Natural killer cell (primary cell): ENCODE results near the gene SEPTIN8. TPM values are rescaled to one million over a fixed set of nuclear protein-coding genes. Genes with fewer than 3 reads are reported as not detected.

Experiments
- ATAC-seq, 3 donors: fragments of 150-1000 bp in 2 of 3; fragments of 200-7000 bp in 1 of 3; cut with Tn5 transposase; 1 replicate in 1 of 3; 2 replicates in 2 of 3; pipeline ENCODE4 v1.10.0; 2021; ENCODE audit warnings: mild to moderate bottlenecking in 2 of 3, moderate library complexity in 2 of 3
- DNase-seq, 2 donors: peaks; one replicate each; pipeline versions ENCODE4 v3.0.0 to v3.0.0-alpha.2; 2013 to 2021; ENCODE audit warnings: mixed read lengths in 1 of 2
- H3K27ac ChIP-seq: one replicate; pipeline ENCODE4 v1.5.1; 2013; ENCODE audit warnings: mild to moderate bottlenecking, low read length
- H3K27me3 ChIP-seq: one replicate; pipeline ENCODE4 v1.6.1; 2013; ENCODE audit warnings: low read length; ENCODE audit not compliant: control insufficient read depth, insufficient read depth
- H3K36me3 ChIP-seq: one replicate; pipeline ENCODE4 v1.6.1; 2013; ENCODE audit warnings: low read length; ENCODE audit not compliant: control insufficient read depth, insufficient read depth
- H3K4me1 ChIP-seq: one replicate; pipeline ENCODE4 v1.6.1; 2013; ENCODE audit warnings: low read length; ENCODE audit not compliant: control insufficient read depth, insufficient read depth
- H3K4me3 ChIP-seq: one replicate; pipeline ENCODE4 v1.5.1; 2013; ENCODE audit warnings: low read length
- H3K9me3 ChIP-seq: one replicate; pipeline ENCODE4 v1.6.1; 2013; ENCODE audit warnings: low read length; ENCODE audit not compliant: control insufficient read depth, insufficient read depth
- H3K27ac Mint-ChIP-seq, 2 donors: one replicate each; pipeline ENCODE4 v1.8.0; 2022; ENCODE audit warnings: mild to moderate bottlenecking in 2 of 2, mixed read lengths in 2 of 2, moderate library complexity in 1 of 2
- H3K27me3 Mint-ChIP-seq, 2 donors: one replicate each; pipeline ENCODE4 v1.8.0; 2022; ENCODE audit warnings: low read depth in 2 of 2, mixed read lengths in 2 of 2
- H3K36me3 Mint-ChIP-seq: one replicate; pipeline ENCODE4 v1.8.0; 2022; ENCODE audit warnings: mixed read lengths
- H3K4me1 Mint-ChIP-seq, 2 donors: one replicate each; pipeline ENCODE4 v1.8.0; 2022; ENCODE audit warnings: mixed read lengths in 2 of 2
- H3K4me3 Mint-ChIP-seq: one replicate; pipeline ENCODE4 v1.8.0; 2022; ENCODE audit warnings: mild to moderate bottlenecking, moderate library complexity, mixed read lengths
- H3K9me3 Mint-ChIP-seq, 2 donors: one replicate each; pipeline ENCODE4 v1.8.0; 2022; ENCODE audit warnings: mixed read lengths in 2 of 2
- WGBS: methylation state at CpG from one replicate; pipeline ENCODE4 v1.1.7; 2013; ENCODE audit warnings: missing lambda C conversion rate; ENCODE audit not compliant: insufficient coverage; 5-methylcytosine and 5-hydroxymethylcytosine counted together
- intact Hi-C: fragments of 100-400 bp; cut with micrococcal nuclease; formaldehyde crosslinking; loops from one replicate; pipeline ENCODE4 v1.14.2; 2022
- total RNA-seq, 4 donors: library from RNA; stranded (reverse); fragments of 120-200 nt in 1 of 4; gene quantifications; one replicate each; pipeline versions ENCODE4 v1.2.3 to v1.2.4, GENCODE V29; 2013 to 2022
- TF ChIP-seq, protein P1 (sequence below): fragments of 200-600 bp; IDR thresholded peaks from one replicate; pipeline ENCODE4 v1.8.0; 2022; ENCODE audit warnings: antibody characterized with exemption

SEPTIN8 gene
- total RNA-seq, 3 donors from 2014 or later (not counting 1 experiment from before 2014, with no cell fraction given): 5.2 to 17.0 (median 9.4) TPM

DNA sequence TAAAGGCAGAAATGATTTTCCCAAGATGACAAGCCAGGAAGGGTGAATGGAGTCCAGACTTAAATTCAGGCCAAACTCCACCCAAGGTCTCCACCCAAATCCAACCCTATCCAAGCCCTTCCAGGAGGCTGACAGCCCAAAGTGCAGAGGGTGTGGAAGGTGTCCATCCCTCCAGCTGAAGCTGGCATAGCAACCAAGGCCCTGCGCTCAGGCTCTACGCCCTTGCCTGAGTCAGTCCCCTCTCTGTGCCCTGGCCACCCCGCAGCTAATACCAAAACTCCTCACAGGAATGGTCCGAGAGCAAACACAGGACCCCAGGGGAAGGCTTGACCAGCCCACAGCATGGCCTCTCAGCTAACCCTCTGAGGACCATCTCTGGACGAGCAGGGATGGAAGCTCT is 2.1 kb downstream of the SEPTIN8 start:
- peaks cover 7 to 8% of the 10 kb centered on the region in 2 donors for H3K4me1 Mint-ChIP-seq
- Histone ChIP-seq H3K4me3 (no peak overlapping the region), H3K27me3 (peaks cover 26% of the 10 kb centered on the region), H3K36me3 (no peaks in the 10 kb centered on the region), H3K27ac (no peak overlapping the region), H3K4me1 (peaks cover 18% of the 10 kb centered on the region), H3K9me3 (no peaks in the 10 kb centered on the region)
- H3K36me3 Mint-ChIP-seq: no peaks in the 10 kb centered on the region
- DNase-seq: no peak
- peaks cover 21 to 22% of the 10 kb centered on the region in 2 donors for H3K27me3 Mint-ChIP-seq
- H3K27ac Mint-ChIP-seq: no peak overlapping the region
- TF ChIP-seq, protein P1, sequence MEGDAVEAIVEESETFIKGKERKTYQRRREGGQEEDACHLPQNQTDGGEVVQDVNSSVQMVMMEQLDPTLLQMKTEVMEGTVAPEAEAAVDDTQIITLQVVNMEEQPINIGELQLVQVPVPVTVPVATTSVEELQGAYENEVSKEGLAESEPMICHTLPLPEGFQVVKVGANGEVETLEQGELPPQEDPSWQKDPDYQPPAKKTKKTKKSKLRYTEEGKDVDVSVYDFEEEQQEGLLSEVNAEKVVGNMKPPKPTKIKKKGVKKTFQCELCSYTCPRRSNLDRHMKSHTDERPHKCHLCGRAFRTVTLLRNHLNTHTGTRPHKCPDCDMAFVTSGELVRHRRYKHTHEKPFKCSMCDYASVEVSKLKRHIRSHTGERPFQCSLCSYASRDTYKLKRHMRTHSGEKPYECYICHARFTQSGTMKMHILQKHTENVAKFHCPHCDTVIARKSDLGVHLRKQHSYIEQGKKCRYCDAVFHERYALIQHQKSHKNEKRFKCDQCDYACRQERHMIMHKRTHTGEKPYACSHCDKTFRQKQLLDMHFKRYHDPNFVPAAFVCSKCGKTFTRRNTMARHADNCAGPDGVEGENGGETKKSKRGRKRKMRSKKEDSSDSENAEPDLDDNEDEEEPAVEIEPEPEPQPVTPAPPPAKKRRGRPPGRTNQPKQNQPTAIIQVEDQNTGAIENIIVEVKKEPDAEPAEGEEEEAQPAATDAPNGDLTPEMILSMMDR: no peak
- 94% methylated on average over 5 of the region's 5 CpGs for WGBS
- H3K4me3 Mint-ChIP-seq: no peak overlapping the region
- intact Hi-C loops: no loop called here
- no peak for ATAC-seq
- H3K9me3 Mint-ChIP-seq: no peaks in the 10 kb centered on the region

GRCh38 chr5:132774406-132774805 is 2.6 kb downstream of the SEPTIN8 start:
- Mint-ChIP-seq H3K36me3 (no peaks in the 10 kb centered on the region), H3K4me1 (peaks cover 7 to 8% of the 10 kb centered on the region in 2 donors), H3K27ac (no peak overlapping the region), H3K9me3 (no peaks in the 10 kb centered on the region), H3K4me3 (no peak overlapping the region), H3K27me3 (peaks cover 16 to 19% of the 10 kb centered on the region in 2 donors)
- 99% methylated on average over 3 of the region's 3 CpGs for WGBS
- Histone ChIP-seq H3K27ac (no peak overlapping the region), H3K27me3 (peaks cover 21% of the 10 kb centered on the region), H3K36me3 (no peaks in the 10 kb centered on the region), H3K9me3 (no peaks in the 10 kb centered on the region), H3K4me3 (no peak overlapping the region), H3K4me1 (peaks cover 18% of the 10 kb centered on the region)
- no peak for ATAC-seq
- intact Hi-C loops: no loop called here
- DNase-seq: no peak
- TF ChIP-seq, protein P1: no peak

DNA sequence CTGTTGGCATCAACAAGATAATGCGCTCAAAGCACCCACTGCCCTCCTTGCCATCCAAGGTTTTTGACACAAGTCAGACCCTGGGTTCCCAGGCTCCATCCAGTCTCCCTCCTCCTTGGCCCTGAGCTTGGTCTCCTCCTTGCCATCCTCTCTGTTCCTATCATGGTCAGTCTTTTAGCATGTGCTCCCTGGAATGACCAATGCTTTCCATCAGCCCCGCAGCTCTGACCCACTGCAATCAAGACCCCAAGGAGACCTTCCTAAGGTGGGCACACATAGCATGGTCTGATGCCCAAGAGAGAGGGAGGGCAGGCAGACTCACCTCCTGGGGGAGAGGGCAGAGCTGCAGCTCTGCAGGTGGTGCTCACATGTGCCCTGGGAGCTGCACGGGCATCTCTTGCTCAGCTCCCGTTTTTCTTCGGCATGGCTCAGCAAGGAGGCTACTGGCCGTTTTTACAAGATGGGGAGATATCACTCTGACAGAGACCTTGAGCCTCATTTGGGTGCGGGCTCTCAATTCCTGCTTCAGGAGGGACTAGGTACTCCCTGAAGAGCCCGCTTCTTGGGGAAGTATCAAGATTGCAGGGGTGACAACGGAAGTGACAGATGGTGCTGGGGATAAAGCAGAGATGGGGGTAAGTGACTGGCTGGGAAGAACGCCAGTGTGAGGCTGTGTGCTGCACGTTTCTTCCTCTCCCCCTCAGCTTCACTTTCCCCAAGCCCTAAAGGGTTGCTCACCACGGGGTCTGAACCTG is 3.3 kb downstream of the SEPTIN8 start:
- Histone ChIP-seq H3K36me3 (no peaks in the 10 kb centered on the region), H3K27ac (no peak overlapping the region), H3K4me3 (no peak overlapping the region), H3K4me1 (peaks cover 18% of the 10 kb centered on the region), H3K27me3 (peaks cover 16% of the 10 kb centered on the region), H3K9me3 (no peaks in the 10 kb centered on the region)
- DNase-seq (no peak), ATAC-seq (no peak)
- TF ChIP-seq, protein P1: no peak
- H3K4me3 Mint-ChIP-seq: no peak overlapping the region
- H3K36me3 Mint-ChIP-seq: no peaks in the 10 kb centered on the region
- peaks cover 7 to 8% of the 10 kb centered on the region in 2 donors for H3K4me1 Mint-ChIP-seq
- H3K9me3 Mint-ChIP-seq: no peaks in the 10 kb centered on the region
- intact Hi-C loops: no loop called here
- 82% methylated on average over 12 of the region's 12 CpGs for WGBS
- peaks cover 10 to 13% of the 10 kb centered on the region in 2 donors for H3K27me3 Mint-ChIP-seq
- H3K27ac Mint-ChIP-seq: no peak overlapping the region

DNA sequence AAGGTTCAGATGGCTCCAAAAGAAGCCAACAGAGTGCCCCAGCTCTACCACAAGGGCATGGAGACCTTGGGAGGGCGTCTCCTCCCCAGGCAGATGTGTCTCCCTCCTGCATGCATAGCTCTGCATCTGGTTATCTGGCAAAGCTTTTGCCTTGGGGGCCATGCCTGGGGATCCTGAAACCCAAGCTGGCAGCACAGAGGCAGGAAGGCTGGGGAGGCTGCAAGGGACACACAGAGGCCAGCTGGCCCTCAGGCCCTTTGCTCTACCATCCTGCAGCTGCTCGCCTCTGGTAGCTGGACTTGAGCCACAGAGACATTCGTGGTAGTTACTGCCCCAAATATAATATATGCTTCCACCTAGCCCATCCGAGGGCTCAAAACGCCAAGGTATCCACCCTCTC is 3.9 kb downstream of the SEPTIN8 start:
- H3K36me3 Mint-ChIP-seq: no peaks in the 10 kb centered on the region
- Histone ChIP-seq H3K9me3 (no peaks in the 10 kb centered on the region), H3K4me3 (no peak overlapping the region), H3K36me3 (no peaks in the 10 kb centered on the region), H3K4me1 (peaks cover 17% of the 10 kb centered on the region), H3K27ac (no peak overlapping the region), H3K27me3 (peaks cover 13% of the 10 kb centered on the region)
- no peak overlapping the region for H3K4me3 Mint-ChIP-seq
- H3K4me1 Mint-ChIP-seq: peaks cover 3 to 7% of the 10 kb centered on the region in 2 donors
- 98% methylated on average over 5 of the region's 5 CpGs for WGBS
- no peak for ATAC-seq
- intact Hi-C loops: no loop called here
- TF ChIP-seq, protein P1: no peak
- H3K27ac Mint-ChIP-seq: no peak overlapping the region
- peaks cover 3 to 8% of the 10 kb centered on the region in 2 donors for H3K27me3 Mint-ChIP-seq
- H3K9me3 Mint-ChIP-seq: no peaks in the 10 kb centered on the region
- DNase-seq: no peak
